G401.6 (cell line): Measurements from ENCODE around the gene WDFY3.
A peak's percentile ranks its signal among the peaks of the same experiment; 100 is the strongest.

ENCODE experiments used
- FAIRE-seq: peaks from 2 replicates; lab custom pipeline; 2012; peaks lifted over from hg19 to GRCh38; lab: Jason Lieb, UNC

Gene WDFY3

DNA sequence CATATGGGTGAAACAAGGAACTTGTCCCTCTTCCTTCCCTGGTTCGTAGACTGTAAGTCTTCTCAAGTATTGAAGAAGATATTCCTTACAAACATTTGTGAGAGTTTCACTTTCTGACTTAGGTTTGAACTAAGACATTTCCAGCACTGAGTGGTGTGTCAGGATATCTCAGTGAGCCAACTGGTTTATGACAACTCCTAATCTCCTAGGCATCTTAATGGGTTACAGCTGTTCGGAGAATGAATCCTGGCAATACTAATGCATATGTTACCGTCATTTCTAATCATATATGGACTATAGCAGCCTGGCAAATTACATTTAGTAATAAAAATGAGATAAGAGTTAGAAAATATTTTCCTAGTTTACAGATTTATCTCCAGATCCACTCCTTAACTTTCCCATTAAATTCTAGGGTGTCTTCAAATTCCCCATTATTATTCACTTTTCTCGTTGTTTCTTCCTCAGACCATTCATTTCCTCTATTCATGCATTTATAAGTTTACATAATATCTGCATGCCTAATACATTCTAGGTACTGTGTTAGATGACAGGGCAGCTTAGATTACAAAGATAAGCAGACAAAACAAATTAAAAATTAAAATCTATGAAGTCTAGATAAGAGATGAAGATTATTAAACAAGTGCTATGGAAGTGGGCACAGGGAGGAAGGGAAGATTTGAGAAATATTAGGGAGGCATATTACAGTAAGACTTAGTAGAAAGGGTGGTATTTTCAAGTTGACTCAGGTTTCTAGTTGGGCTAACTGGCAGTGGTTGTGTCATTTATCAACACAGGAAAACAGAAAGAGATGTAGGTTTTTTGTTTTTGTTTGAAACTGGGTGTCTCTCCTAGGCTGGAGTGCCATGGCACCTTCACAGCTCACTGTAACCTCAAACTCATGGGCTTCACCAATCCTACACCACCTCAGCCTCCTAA is 173.9 kb downstream of the WDFY3 start:
- no peak for FAIRE-seq

DNA sequence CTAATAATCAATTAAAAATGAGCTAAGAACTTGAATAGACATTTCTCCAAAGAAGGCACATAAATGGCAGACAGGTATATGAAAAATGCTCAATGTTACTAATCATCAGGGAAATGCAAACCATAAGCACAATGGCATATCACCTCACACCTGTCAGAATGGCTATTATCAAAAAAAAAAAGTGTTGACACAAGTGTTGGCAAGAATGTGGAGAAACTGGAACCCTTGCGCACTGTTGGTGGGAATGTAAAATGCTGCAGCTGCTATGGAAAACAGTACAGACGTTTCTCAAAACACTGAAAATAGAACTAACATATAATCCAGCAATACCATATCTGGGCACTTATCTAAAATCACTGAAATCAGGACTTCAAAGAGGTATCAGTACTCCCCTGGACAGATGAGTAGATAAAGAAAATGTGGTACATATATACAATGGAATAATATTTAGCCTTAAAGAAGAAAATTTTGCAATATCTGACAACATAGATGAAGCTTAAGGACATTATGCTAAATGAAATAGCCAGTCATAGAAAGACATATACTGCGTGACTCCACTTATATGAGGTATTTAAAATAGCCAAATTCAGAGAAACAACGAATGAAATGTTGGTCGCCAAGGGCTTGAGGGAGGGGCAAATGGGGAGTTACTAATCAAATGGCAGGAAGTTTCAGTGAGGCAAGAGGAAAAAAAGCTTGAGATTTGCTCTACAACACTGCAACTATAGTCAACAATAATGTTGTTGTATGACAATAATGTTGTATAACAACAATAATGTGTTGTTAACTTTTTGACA is 175.5 kb downstream of the WDFY3 start:
- FAIRE-seq: no peak

DNA sequence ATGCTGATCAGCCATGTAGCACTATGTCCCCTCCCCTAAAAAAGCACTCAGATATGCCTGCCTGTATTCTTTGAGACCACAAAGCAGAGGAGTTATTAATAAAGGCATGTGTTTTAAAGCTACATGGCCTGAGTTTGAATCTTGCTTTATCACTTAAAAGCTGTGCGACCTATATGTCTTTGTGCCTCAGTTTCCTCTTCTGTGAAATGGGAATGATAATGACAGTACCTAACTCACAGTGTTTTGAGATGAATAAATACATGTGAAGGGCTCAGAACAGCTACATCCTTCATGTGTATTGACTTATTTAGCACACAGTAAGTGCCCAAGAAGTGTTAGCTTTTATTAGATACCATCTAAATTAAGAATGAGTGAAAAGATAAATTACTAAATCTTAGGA is 180.0 kb downstream of the WDFY3 start:
- no peak for FAIRE-seq

DNA sequence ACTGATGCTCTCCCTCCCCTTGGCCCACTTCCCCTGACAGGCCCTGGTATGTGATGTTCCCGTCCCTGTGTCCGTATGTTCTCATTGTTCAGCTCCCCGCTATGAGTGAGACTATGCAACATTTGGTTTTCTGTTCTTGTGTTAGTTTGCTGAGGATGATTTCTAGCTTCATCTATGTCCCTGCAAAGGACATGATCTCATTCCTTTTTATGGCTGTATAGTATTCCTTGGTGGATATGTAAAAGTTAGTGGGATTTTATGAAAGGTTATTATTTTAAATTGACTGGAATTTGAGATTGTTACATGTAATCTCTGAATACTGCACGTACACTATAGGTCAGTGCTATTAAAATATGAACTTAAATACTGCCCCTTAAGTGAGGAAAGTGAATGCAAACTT is 184.0 kb downstream of the WDFY3 start:
- no peak for FAIRE-seq

DNA sequence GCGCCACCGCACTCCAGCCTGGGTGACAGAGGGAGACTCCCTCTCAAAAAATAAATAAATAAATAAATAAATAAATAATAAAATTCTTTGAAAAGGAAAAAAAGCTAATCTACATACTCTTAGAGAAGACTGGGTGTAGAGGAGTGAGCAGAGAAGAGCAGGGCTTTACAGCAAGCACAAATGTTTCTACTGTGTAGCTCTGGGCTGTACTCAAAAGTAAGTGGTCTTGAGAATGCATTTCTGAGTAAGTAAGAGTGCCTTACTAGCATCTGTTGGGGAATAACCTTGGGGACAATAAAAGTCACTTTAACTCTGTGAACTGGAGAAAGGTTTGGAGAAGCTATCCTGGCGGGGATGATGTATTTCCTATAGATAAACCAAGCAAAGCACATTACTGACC is 185.8 kb downstream of the WDFY3 start:
- FAIRE-seq: no peak

DNA sequence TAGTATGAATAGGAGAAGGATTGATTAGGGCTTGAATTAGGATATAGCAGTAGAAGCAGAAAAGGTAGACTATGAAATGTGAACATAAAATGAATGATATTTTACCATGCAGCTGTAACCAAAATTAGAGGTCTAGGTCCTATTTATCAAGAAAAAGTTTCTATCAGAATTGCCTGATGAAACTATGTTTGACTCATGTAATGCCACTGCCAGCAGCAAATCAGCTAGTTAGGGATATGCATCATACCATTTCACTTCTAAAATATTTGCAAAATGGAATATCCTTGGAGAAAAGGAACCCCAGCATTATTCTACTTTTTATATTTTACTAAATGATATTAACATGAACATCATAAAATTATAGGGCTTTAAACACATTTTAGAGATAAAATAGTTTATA is 188.4 kb downstream of the WDFY3 start:
- no peak for FAIRE-seq

DNA sequence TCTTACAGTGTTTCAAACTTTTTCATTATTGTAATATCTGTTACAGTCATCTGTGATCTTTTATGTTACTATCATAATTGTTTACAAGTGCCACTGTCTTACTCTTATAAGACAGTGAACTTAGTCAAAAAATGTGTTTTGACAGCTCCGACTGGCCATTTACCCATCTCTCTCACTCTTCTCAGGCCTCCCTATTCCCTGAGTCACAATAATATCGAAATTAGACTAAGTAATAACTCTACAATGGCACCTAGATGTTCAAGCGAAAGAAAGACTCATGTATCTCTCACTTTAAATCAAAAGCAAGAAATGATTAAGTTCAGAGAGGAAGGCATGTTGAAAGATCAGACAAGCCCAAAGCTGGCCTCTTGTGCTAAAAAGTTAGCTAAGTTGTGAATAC is 199.3 kb downstream of the WDFY3 start:
- no peak for FAIRE-seq

DNA sequence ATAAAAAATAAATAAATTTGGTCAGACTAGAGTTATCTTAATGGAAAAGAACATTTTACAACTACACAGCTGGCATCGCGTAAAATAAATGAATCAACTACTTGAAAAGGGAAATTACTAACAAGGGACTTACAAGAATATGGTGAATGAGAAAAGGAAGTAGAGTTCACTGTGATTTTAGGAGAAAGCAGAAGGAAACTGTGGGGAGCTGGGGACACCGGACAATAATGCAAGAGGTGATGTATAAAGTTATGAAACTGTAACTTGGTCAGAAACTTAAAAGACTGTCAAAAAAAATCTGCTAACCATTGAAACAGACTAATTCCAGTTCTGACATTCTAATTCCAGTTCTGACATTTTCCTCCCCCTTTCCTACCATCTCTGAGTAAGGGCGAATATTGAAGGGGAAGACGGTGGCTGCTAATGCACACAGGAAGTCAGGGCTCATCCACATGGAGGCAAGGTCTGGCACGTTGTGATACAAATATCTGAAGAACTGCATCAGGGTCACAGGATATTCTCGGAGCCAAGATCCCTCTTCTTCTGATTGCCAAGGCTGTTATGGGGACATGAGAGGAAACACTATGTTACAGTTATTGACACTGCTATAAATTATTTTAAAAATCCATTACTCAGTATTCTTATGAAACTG is 213.0 kb downstream of the WDFY3 start:
- no peak for FAIRE-seq

DNA sequence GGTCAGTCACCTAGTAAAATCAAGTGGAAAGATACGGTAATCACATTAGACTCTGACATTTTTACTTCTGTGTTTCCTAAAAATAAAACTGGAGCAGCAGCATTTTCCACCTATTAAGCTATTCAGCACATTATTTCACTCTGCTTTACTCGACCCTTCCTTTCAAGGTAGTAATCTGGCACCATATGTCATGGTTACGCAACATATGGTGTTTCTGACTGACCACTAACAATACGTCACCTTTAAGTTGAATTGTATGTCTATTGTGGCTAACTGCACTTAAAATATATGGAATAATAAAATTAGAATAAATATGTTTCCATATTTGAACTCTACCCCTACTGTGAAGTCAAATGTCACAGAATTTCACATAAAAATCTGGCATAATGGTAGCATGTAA is 214.8 kb downstream of the WDFY3 start:
- FAIRE-seq: no peak

DNA sequence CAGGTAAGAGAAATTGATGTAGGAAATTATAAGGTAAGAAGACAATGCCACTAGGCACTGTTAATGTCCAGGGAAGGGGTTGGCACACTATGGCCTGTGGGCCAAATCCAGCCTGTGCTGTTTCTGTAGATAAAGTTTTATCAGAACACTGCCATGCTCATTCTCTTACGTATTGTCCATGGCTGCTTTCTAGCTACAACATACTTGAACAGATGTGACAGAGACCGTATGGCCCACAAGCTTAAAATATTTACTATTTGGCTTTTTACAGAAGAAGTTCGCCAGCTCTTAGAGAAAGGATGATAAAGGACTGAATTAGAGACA is 215.6 kb downstream of the WDFY3 start:
- FAIRE-seq: no peak

DNA sequence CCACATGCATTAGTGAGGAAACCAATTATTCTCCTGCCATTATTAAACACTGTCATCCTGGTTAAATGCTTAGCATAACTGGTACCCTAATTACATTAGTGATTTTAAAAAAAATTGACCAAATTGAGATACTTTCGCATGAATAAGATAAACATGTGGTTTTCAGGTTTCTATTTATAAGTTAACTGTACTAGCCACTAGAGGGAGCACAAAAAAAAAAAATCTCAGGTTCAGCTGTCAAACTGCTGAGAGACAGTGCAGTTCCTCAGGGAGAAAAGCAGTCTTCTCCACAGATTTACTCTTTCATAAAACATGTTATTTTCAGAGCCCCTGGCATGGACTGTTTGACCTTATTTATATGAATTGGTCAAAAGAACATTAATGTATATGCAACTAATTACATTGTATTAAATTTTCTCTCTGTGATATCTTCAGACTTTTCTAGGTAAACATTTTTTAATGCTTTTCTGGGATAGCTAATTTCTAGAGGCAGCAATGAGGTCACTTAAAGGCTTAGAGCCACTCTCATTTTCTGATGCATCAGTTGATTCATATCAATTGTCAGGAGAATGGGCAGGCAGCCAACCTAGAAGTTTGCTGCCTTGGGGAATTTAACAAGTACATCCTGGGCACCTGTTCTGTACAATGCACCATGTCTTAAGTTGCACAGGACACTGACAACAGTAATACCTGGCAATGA is 216.1 kb downstream of the WDFY3 start:
- peak; percentile 95 for FAIRE-seq

DNA sequence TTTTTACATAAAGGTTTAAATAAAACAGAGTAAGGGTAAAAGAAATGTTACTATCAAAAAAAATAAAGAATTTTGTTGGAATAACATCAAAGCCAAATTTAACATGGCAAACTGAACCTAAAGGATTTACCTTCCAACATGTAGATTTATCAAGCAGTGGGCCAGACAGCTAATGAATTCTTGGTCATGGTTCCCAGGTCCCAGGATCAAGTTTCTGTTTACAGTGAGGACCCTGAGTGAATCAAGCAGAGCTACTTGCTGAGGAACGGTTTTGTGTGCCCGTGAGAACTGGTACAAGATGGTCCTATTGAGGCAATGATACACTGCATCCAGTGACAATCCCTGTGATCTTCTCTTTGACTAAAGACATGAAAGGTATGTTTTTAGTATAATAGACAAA is 226.4 kb downstream of the WDFY3 start:
- FAIRE-seq: no peak

DNA sequence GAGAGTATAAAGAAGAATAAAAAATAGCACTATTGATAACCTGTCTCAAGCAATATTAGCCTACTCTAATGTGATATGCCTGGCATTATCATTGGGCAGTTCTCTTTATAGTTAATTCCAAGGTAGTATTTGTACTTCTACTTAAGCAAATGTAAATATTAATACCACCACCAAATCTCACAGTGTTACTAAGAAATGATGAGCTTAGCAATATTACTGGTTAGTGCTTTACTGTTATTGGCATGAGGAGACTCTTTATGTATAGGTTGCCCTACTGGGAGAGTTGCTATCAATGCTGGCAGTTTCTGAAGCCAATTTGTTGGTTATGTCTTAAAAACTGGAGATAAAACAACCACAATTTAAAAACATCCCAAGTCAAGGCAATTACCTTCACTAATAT is 227.9 kb downstream of the WDFY3 start:
- no peak for FAIRE-seq

DNA sequence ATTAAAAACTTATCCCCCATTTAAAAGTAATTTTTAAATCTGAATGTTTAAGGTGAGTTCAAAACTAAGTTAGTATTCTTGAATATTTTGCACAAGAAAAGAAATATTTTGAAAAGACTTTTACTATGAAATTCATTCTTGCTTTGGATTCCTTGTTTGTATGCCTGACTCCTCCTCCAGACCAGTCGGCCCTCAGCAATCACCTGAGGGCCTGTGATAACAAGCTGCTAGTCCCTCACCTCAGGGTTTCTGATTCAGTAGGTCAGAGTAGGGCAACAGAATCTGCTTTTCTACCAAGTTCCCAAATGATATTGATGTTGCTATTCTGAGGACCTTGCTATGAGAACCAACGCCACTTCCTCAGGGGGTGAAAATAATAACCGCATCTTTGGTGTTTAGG is 228.8 kb downstream of the WDFY3 start:
- FAIRE-seq: no peak

DNA sequence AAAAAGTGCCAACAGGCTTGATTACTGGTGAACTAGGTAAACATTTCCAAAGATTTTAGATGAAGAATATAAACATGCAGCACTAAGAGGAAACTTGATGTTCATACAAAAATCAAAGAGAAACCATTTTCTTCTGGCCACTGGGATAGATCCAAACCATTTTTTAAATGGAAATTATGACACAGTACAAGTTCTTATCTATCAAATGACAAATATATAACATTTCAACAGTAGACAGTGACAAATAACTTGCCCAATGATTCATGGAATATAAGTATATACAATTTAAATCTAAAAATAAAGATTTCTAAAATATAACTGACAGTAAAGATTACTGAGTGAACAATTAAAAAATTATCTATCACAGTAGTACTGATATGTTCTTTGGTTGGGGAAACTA is 232.5 kb downstream of the WDFY3 start:
- FAIRE-seq: peak; percentile 17

DNA sequence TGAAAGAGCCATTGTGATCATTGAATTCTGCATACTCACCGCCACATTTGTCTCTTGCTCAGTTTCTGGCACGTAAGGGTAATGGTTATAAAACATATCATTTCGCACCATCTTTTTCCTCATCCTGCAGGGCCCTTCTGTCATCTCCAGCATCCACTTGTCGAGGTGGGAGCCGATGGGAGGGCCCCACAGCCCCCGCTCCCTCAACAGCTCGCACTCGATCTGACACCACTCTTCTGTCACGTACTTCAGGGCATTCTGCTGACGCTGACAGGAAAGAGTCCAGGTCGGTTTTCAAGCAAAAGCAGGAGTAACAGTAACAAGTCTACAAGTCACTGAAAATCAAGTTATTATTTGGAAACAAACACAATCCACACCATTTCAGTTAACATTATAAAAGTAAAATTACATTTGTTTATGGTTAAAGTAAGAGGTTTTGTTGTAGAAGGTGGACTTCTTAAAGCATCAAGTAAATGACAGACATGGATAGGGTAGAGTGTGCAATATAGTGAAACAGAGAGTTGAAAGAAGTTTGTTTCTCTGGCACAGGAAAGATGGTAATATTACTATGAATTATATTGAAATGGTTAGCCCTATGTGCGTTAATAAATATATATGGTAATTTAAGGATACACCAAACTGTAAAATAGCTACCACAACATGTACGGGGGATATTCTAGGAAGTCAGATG is 233.0 kb downstream of the WDFY3 start:
- no peak for FAIRE-seq

DNA sequence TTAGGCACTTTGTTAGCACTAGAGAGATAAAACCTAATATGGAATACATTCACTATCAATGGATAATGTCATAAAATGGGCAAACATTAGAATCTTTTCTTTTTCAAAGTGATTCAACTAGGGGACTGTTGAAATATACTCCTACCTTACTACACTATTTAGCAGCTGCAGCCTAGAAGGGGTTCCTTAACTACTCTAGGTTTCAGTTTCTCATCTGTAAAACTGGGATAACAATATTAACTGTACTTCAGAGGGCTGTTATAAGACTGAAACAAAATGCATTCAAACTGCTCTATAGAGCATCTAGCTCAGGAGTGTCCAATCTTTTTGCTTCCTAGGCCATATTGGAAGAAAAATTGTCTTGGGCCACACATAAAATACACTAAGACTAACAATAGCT is 236.1 kb downstream of the WDFY3 start:
- no peak for FAIRE-seq

DNA sequence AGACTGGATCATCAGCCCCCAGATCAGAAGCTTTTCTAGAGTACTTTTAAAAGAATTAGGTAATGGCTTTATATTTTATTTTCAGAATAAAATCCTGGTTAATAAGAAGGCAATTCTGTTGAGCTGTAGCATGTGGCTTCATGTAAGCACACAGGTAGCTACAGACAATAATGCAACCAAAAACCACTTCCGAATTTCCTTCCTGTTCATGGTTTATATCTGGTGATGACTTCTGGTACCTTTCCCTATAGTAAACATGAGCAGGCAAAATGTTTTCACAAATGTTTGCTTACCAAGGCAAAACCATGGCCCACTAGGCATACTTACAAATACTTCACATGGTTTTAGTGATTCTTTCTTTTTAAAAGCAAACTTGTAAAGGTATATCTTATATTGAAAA is 239.0 kb downstream of the WDFY3 start:
- FAIRE-seq: no peak

DNA sequence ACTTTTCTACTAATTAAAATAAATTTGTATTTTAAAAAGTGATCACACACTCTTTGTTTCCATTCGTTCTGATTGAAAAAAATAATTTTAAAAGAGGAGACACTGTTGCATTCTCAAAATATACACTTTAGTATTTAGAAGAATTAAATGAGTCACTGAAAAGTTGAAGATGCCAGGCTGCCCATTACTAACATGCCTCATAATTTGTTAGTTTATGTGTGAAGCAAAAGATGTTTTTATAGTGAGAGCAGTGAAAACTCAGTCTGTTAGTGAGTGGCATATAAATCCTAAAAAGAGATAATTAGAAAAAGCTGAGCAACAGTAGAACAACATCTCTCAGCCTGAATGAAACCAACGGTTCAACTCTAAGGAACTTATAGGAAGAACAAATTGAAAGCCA is 240.1 kb downstream of the WDFY3 start:
- no peak for FAIRE-seq

DNA sequence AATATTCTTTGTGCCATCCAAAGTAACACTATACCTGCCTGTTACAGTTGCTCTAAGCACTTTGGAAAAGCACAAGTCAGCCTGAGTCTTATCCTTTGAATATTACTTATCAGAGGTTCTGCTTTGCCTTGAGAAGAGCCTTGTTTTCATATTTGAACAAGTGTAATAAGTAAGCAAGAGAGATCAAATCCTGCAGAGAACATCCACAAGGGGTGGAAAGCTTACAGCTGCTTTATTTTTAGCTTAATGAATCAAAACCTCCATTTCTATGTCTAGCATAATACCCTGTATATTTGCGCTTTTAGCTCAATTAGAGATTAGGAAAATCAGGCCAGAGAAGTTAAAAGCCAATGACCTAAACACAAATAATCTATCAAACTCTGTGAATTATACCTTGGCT is 243.8 kb downstream of the WDFY3 start:
- FAIRE-seq: no peak

DNA sequence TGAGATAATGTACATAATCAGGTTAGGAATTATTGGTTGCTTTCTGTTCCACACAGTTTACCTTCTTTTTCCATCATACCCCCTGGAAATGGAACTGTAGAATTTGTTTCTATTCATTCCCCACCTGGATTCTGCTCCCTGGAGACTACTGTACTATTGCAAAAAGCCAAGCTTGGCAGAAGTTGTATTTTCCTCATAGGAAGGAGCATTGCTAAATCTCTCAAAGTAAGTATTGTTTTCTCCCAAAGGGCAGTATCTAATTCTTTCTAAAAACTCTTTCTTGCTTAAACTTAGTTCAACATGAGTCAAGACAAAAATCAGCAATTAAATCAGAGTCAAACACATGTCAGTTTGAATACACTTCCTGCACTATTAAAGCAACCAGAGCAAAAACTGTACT is 247.4 kb downstream of the WDFY3 start:
- FAIRE-seq: no peak

DNA sequence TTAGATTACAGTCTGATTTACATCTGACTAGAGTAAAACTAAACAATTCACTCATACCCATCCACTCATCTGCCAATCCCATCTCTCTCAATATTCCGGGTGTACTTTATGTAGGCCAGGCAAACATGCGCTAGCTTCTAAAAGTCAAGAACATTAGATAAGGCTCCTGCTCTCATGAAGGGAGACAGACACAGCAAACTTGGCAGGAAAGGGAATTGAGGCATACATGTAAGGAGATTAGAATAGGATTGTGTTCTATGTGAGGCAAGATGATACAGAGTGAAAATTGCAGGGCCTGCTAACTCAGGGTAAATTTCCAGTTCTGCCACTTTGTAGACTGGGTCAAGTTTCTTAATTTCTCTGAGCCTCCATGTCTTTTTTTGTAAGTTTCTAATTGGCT is 247.8 kb downstream of the WDFY3 start:
- FAIRE-seq: no peak
